ENCODE measurements around the gene CLK1. TPM values are rescaled to one million over a fixed set of nuclear protein-coding genes. Genes with fewer than 3 reads are reported as not detected.

Gene CLK1
- polyA plus RNA-seq, 3 donors: 7.5 to 383 (median 8.2) TPM

DNA sequence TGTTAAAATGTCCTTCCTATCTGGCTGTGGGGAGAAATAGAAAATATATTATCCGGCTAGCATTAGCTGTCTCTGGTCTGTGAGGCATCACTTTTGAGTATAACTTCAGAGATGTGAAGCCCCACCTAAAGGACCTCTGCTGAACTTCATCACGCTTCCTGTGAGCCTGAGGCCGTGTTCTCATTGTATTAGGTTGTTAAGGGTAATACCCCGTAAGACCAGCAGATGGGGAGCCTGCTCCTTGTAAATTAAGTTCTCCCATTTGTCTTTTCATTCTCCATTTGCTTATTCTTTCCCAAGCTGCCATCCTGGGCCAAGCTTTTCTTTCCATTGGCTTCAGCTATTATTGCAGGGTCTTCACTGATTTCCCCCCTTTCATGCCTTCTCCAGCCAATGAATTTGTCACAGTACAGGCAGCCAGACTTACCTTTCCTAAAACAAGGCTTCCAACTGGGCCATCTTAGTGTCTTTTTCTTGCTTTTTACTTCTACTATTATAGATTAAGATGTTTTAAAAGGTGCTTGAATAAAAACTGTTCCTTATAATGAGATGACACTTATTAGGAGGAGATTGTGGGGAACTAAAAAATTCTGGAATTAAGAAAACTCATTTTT, 37.1 kb upstream of the CLK1 start:
- no peak overlapping the region for H3K4me2 ChIP-seq (replicated peaks; ENCODE audit: extremely low read depth, low read length, poor library complexity, severe bottlenecking)
- Mint-ChIP-seq H3K4me3 (no peak overlapping the region), H3K9me3 (no peaks in the 10 kb centered on the region), H3K27ac (peak overlapping the region in 5 of 7 donors; percentile 7 to 88 (median 47)), H3K36me3 (peaks cover 40 to 52% of the 10 kb centered on the region in 2 donors), H3K4me1 (peaks cover 13% of the 10 kb centered on the region), H3K27me3 (ENCODE audit: low read depth in 3 of 3) (no peaks in the 10 kb centered on the region)
- no peak overlapping the region for H3K4me3 ChIP-seq (replicated peaks in 1 of 3; ENCODE audit: low read depth in 2 of 3, low read length in 3 of 3)
- no peaks in the 10 kb centered on the region for H4K20me1 ChIP-seq (ENCODE audit: insufficient read depth, low read length)
- no peak overlapping the region for H3K9ac ChIP-seq (ENCODE audit: insufficient read depth, low read length, poor library complexity, severe bottlenecking)
- DNase-seq: peak; percentile 75 to 79 (median 76)
- peaks cover 8 to 11% of the 10 kb centered on the region in 2 donors for H3K4me1 ChIP-seq (ENCODE audit: control insufficient read depth in 1 of 2, insufficient read depth in 2 of 2, low read length in 2 of 2)
- H3K79me2 ChIP-seq (ENCODE audit: insufficient read depth, low read length): no peaks in the 10 kb centered on the region
- no peaks in the 10 kb centered on the region for H3K9me3 ChIP-seq (replicated peaks in 1 of 2; ENCODE audit: control insufficient read depth in 1 of 2, insufficient read depth in 1 of 2, low read length in 2 of 2)
- no peak overlapping the region for H3K27ac ChIP-seq (ENCODE audit: low read depth in 1 of 2, low read length in 2 of 2)
- TF ChIP-seq, protein P1, sequence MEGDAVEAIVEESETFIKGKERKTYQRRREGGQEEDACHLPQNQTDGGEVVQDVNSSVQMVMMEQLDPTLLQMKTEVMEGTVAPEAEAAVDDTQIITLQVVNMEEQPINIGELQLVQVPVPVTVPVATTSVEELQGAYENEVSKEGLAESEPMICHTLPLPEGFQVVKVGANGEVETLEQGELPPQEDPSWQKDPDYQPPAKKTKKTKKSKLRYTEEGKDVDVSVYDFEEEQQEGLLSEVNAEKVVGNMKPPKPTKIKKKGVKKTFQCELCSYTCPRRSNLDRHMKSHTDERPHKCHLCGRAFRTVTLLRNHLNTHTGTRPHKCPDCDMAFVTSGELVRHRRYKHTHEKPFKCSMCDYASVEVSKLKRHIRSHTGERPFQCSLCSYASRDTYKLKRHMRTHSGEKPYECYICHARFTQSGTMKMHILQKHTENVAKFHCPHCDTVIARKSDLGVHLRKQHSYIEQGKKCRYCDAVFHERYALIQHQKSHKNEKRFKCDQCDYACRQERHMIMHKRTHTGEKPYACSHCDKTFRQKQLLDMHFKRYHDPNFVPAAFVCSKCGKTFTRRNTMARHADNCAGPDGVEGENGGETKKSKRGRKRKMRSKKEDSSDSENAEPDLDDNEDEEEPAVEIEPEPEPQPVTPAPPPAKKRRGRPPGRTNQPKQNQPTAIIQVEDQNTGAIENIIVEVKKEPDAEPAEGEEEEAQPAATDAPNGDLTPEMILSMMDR (IDR thresholded peaks at IDR 0.05): peak; percentile 88
- intact Hi-C loops (cut with micrococcal nuclease): loop anchor here (5.0 to 10.0 kb wide), 2 partner anchors 173 to 276 kb away; partner anchors contain the start of genes HYCC2 (in 1 of the 2) and NDUFB3 (in 1 of the 2)
- peaks cover 42 to 66% of the 10 kb centered on the region in 2 donors for H3K36me3 ChIP-seq (replicated peaks in 1 of 2; ENCODE audit: control insufficient read depth in 1 of 2, insufficient read depth in 2 of 2, low read length in 2 of 2)
- WGBS (ENCODE audit: insufficient coverage): no CpG with 5 or more reads among the region's 4 CpGs
- no peaks in the 10 kb centered on the region for H3K27me3 ChIP-seq (ENCODE audit: control insufficient read depth in 2 of 2, insufficient read depth in 2 of 2, low read length in 2 of 2)
- H2AFZ ChIP-seq (ENCODE audit: insufficient read depth, low read depth, low read length, poor library complexity, severe bottlenecking): no peak overlapping the region

DNA sequence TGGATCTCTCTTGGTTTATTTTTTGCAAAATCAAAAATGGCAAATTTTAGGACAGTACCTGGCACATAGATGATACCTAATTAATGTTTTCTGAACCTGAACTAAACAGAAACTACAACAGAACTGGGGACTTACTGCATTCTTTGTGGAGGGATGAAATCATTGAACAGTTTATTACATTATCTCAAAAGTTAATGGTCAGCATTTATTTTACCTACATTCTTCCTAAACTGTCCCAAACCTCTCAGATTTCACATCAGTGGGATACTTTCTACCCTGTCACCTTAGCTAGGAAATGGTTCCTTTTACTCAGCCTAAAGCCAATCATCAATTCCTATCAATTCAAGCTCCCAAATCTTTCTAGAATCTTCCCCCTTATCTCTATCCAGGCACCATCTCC, 35.0 kb upstream of the CLK1 start:
- Mint-ChIP-seq H3K27me3 (ENCODE audit: low read depth in 3 of 3) (no peaks in the 10 kb centered on the region), H3K36me3 (peaks cover 51 to 70% of the 10 kb centered on the region in 2 donors), H3K4me1 (peaks cover 13% of the 10 kb centered on the region), H3K4me3 (no peak overlapping the region), H3K27ac (peak overlapping the region in 1 of 7 donors; percentile 74), H3K9me3 (no peaks in the 10 kb centered on the region)
- DNase-seq: no peak
- Histone ChIP-seq H3K9me3 (replicated peaks in 1 of 2; ENCODE audit: control insufficient read depth in 1 of 2, insufficient read depth in 1 of 2, low read length in 2 of 2) (no peaks in the 10 kb centered on the region), H2AFZ (ENCODE audit: insufficient read depth, low read depth, low read length, poor library complexity, severe bottlenecking) (no peak overlapping the region), H3K27me3 (ENCODE audit: control insufficient read depth in 2 of 2, insufficient read depth in 2 of 2, low read length in 2 of 2) (no peaks in the 10 kb centered on the region), H3K79me2 (ENCODE audit: insufficient read depth, low read length) (no peaks in the 10 kb centered on the region), H3K27ac (ENCODE audit: low read depth in 1 of 2, low read length in 2 of 2) (no peak overlapping the region), H3K4me2 (replicated peaks; ENCODE audit: extremely low read depth, low read length, poor library complexity, severe bottlenecking) (no peak overlapping the region), H3K4me3 (replicated peaks in 1 of 3; ENCODE audit: low read depth in 2 of 3, low read length in 3 of 3) (no peak overlapping the region), H3K36me3 (replicated peaks in 1 of 2; ENCODE audit: control insufficient read depth in 1 of 2, insufficient read depth in 2 of 2, low read length in 2 of 2) (peaks cover 60 to 76% of the 10 kb centered on the region in 2 donors), H3K9ac (ENCODE audit: insufficient read depth, low read length, poor library complexity, severe bottlenecking) (no peak overlapping the region), H3K4me1 (ENCODE audit: control insufficient read depth in 1 of 2, insufficient read depth in 2 of 2, low read length in 2 of 2) (peaks cover 8 to 11% of the 10 kb centered on the region in 2 donors), H4K20me1 (ENCODE audit: insufficient read depth, low read length) (no peaks in the 10 kb centered on the region)
- TF ChIP-seq, protein P1 (IDR thresholded peaks at IDR 0.05): no peak
- intact Hi-C loops (cut with micrococcal nuclease): loop anchor here in 1 of 2 donors (10.0 kb wide), 1 partner anchor 335 kb away; no protein-coding TSS in a partner anchor

Data from CD14-positive monocyte (primary cell).